GM12878 (cell line): ENCODE data around the gene PI4KA. TPM values are rescaled to one million over a fixed set of nuclear protein-coding genes. Genes with fewer than 3 reads are reported as not detected.

Experiments
- ATAC-seq: fragments of 200-7000 bp; cut with Tn5 transposase; 3 replicates; pipeline ENCODE4 v1.9.1; 2020; ENCODE audit warnings: mild to moderate bottlenecking, moderate library complexity
- BruUV-seq: library from RNA; stranded (reverse); fragments of 400-500 nt; replicated peaks from 2 replicates; lab custom pipeline; 2021; lab: Mats Ljungman, UMichigan
- CTCF ChIA-PET: fragments of 300-600 bp; sonication (Branson Sonifier 250); formaldehyde crosslinking; extraction: SDS; loops from one replicate; lab custom pipeline; 2021; ENCODE audit warnings: inconsistent platforms; lab: Yijun Ruan, JAX
- POLR2A ChIA-PET: fragments of 350-600 bp; formaldehyde crosslinking; extraction: SDS; loops from one replicate; lab custom pipeline; 2021; ENCODE audit warnings: inconsistent platforms; lab: Charles Lee
- RAD21 ChIA-PET: fragments of 300-600 bp; sonication (Branson Sonifier 250); formaldehyde crosslinking; loops from one replicate; lab custom pipeline; 2023; ENCODE audit warnings: antibody characterized with exemption; ENCODE audit not compliant: unreplicated experiment; lab: Charles Lee
- SMC1A ChIA-PET: fragments of 300-600 bp; sonication (Branson Sonifier 250); formaldehyde crosslinking; loops from one replicate; lab custom pipeline; 2023; ENCODE audit not compliant: unreplicated experiment, uncharacterized antibody; lab: Charles Lee
- DNase-seq: peaks from one replicate; pipeline ENCODE4 v3.0.0-alpha.2; 2011; ENCODE audit warnings: low read depth, low spot score
- FAIRE-seq: peaks from 3 replicates; lab custom pipeline; 2011; peaks lifted over from hg19 to GRCh38; lab: Jason Lieb, UNC
- H2AFZ ChIP-seq: 2 replicates; pipeline ENCODE4 v1.6.0; 2011; ENCODE audit warnings: low read depth, low read length, control low read depth; ENCODE audit not compliant: control insufficient read depth
- H3K27ac ChIP-seq: 2 replicates; pipeline ENCODE4 v1.5.1; 2011; ENCODE audit warnings: control low read depth; ENCODE audit not compliant: control insufficient read depth, insufficient read depth
- H3K27me3 ChIP-seq, 2 experiments: replicated peaks in 1 of 2; 2 replicates each; pipeline versions ENCODE4 v1.6.0 to v1.6.1; 2011; ENCODE audit warnings: low read length in 1 of 2; ENCODE audit not compliant: control insufficient read depth in 2 of 2, insufficient read depth in 2 of 2
- H3K36me3 ChIP-seq, 2 experiments: 2 replicates each; pipeline ENCODE4 v1.5.1; 2011; ENCODE audit warnings: low read length in 1 of 2; ENCODE audit not compliant: control insufficient read depth in 2 of 2, insufficient read depth in 2 of 2
- H3K4me1 ChIP-seq: 2 replicates; pipeline ENCODE4 v1.6.1; 2011; ENCODE audit warnings: mild to moderate bottlenecking, low read length, moderate library complexity, mixed read lengths; ENCODE audit not compliant: control insufficient read depth, insufficient read depth
- H3K4me2 ChIP-seq: 2 replicates; pipeline ENCODE4 v1.6.0; 2011; ENCODE audit warnings: control low read depth; ENCODE audit not compliant: control insufficient read depth, insufficient read depth
- H3K4me3 ChIP-seq: fragments of 200-600 bp; sonication (generic); 2 replicates; pipeline ENCODE4 v1.5.1; 2016
- H3K79me2 ChIP-seq: 2 replicates; pipeline ENCODE4 v1.6.0; 2011; ENCODE audit warnings: low read length; ENCODE audit not compliant: control insufficient read depth, insufficient read depth
- H3K9ac ChIP-seq: 2 replicates; pipeline ENCODE4 v1.8.0; 2011; ENCODE audit warnings: low read length, control low read depth, mixed read lengths; ENCODE audit not compliant: control insufficient read depth, insufficient read depth
- H3K9me3 ChIP-seq: replicated peaks from 3 replicates; pipeline ENCODE4 v1.5.1; 2011; ENCODE audit warnings: mild to moderate bottlenecking, low read length; ENCODE audit not compliant: control insufficient read depth, insufficient read depth
- H4K20me1 ChIP-seq: 2 replicates; pipeline ENCODE4 v1.6.0; 2011; ENCODE audit not compliant: control insufficient read depth, insufficient read depth
- EZH2 ChIP-seq: IDR thresholded peaks from 2 replicates; pipeline ENCODE4 v1.6.1; 2012; ENCODE audit warnings: low read depth, mild to moderate bottlenecking, control low read depth, inconsistent platforms, low read length, borderline replicate concordance; ENCODE audit not compliant: control insufficient read depth
- MEF2A ChIP-seq: IDR thresholded peaks from 2 replicates; pipeline ENCODE4 v1.6.1; 2011; ENCODE audit warnings: low read depth, mild to moderate bottlenecking, low read length, moderate library complexity; ENCODE audit not compliant: insufficient read depth
- MYB ChIP-seq: fragments of 150-350 bp; IDR thresholded peaks from 2 replicates; pipeline ENCODE4 v1.6.1; 2014; ENCODE audit warnings: mild to moderate bottlenecking, low read depth, low read length, borderline replicate concordance
- PAX5 ChIP-seq: IDR thresholded peaks from 2 replicates; pipeline ENCODE4 v1.6.1; 2011; ENCODE audit warnings: low read depth, low read length, borderline replicate concordance
- RFX5 ChIP-seq: IDR thresholded peaks from 2 replicates; pipeline ENCODE4 v1.6.1; 2011; ENCODE audit warnings: low read depth, low read length, improper control_type of control experiment
- ZBED1 ChIP-seq: IDR thresholded peaks from 2 replicates; pipeline ENCODE4 v1.6.1; 2016; ENCODE audit warnings: borderline replicate concordance
- WGBS: methylation state at CpG from one replicate; pipeline ENCODE4 v1.1.6; 2016; ENCODE audit warnings: low lambda C conversion rate; ENCODE audit not compliant: insufficient replicate concordance, insufficient coverage; ENCODE audit errors: missing lambda C conversion rate; 5-methylcytosine and 5-hydroxymethylcytosine counted together
- in situ Hi-C: fragments of 300-500 bp; cut with MboI; formaldehyde crosslinking; loops from 9 replicates; pipeline ENCODE4 v1.14.3; 2018; ENCODE audit warnings: mixed read lengths
- intact Hi-C: fragments of 100-400 bp; cut with micrococcal nuclease; formaldehyde crosslinking; loops from one replicate; pipeline ENCODE4 v1.14.2; 2022; ENCODE audit not compliant: unreplicated experiment
- polyA plus RNA-seq, 11 experiments: library from polyadenylated mRNA; depleted of rRNA in 4 of 11; unstranded in 6 of 11; stranded (reverse) in 5 of 11; fragments of >200 nt; fragmentation: Nextera tagmentation in 4 of 11; fragmentation: Illumina TruSeq in 1 of 11; extraction: Ambion mirVana in 4 of 11; extraction: Trizol in 1 of 11; gene quantifications; 1 replicate in 1 of 11; 2 replicates in 10 of 11; pipeline versions ENCODE4 v1.2.1 to v1.2.3, GENCODE V29; 2011 to 2016; ENCODE audit warnings: inconsistent platforms in 2 of 11, missing spikeins in 2 of 11, low read depth in 1 of 11
- total RNA-seq, 4 experiments: library from RNA; depleted of rRNA in 3 of 4; stranded (reverse); fragments of >200 nt in 3 of 4; fragmentation: Illumina TruSeq in 1 of 4; extraction: Trizol in 1 of 4; gene quantifications; 2 replicates each; pipeline versions ENCODE4 v1.2.1 to v1.2.3, GENCODE V29; 2013 to 2021
- TF ChIP-seq, protein P1 (sequence below): IDR thresholded peaks from 2 replicates; pipeline ENCODE4 v1.6.1; 2011; ENCODE audit warnings: mild to moderate bottlenecking, low read depth, low read length, moderate library complexity; ENCODE audit not compliant: insufficient replicate concordance
- TF ChIP-seq, protein P2 (sequence below): fragments of 450-650 bp; IDR thresholded peaks from 2 replicates; pipeline ENCODE4 v1.6.1; 2017; ENCODE audit warnings: mild to moderate bottlenecking
- TF ChIP-seq, protein P3 (sequence below): IDR thresholded peaks from 2 replicates; pipeline ENCODE4 v1.6.1; 2012; ENCODE audit warnings: low read depth, low read length, improper control_type of control experiment
- TF ChIP-seq, protein P4 (sequence below): IDR thresholded peaks from 2 replicates; pipeline ENCODE4 v1.6.1; 2012; ENCODE audit warnings: low read depth, low read length, improper control_type of control experiment

The PI4KA gene
- total and polyA plus RNA-seq, 10 of the 15 experiments (the other 5 are each of a cell fraction or from before 2014, with no cell fraction given), result 4.2 to 78.4 (median 42.1) TPM

DNA sequence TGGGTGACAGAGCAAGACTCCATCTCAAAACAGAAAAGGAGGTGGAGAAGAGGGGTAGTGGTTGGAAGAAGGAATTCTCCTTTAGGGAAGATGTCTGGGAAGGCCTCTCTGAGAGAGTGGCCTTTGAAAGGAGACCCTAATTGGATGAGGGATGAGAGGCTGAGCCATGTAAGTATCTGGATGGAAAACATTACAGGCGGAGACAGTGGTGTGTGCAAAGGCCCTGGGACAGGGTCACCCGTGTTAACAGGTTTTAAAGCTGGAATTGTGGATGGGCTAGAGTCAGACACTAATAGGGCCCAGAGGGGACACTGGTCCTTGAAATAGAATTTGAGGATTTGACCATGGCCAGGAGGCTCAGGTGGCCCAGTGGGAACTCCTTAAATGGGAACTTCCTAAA lies 10.6 kb upstream of the PI4KA start:
- intact Hi-C loops, result no loop called here
- H3K4me1 ChIP-seq, result no peaks in the 10 kb centered on the region
- WGBS, result 100% methylated on average over 2 of the region's 2 CpGs
- TF ChIP-seq ZBED1 (no peak), MYB (no peak), PAX5 (no peak), EZH2 (no peak), MEF2A (no peak), RFX5 (no peak)
- TF ChIP-seq, protein P1, sequence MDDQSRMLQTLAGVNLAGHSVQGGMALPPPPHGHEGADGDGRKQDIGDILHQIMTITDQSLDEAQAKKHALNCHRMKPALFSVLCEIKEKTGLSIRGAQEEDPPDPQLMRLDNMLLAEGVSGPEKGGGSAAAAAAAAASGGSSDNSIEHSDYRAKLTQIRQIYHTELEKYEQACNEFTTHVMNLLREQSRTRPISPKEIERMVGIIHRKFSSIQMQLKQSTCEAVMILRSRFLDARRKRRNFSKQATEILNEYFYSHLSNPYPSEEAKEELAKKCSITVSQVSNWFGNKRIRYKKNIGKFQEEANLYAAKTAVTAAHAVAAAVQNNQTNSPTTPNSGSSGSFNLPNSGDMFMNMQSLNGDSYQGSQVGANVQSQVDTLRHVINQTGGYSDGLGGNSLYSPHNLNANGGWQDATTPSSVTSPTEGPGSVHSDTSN, result no peak
- TF ChIP-seq, protein P2, sequence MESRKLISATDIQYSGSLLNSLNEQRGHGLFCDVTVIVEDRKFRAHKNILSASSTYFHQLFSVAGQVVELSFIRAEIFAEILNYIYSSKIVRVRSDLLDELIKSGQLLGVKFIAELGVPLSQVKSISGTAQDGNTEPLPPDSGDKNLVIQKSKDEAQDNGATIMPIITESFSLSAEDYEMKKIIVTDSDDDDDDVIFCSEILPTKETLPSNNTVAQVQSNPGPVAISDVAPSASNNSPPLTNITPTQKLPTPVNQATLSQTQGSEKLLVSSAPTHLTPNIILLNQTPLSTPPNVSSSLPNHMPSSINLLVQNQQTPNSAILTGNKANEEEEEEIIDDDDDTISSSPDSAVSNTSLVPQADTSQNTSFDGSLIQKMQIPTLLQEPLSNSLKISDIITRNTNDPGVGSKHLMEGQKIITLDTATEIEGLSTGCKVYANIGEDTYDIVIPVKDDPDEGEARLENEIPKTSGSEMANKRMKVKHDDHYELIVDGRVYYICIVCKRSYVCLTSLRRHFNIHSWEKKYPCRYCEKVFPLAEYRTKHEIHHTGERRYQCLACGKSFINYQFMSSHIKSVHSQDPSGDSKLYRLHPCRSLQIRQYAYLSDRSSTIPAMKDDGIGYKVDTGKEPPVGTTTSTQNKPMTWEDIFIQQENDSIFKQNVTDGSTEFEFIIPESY, result no peak
- TF ChIP-seq, protein P3, sequence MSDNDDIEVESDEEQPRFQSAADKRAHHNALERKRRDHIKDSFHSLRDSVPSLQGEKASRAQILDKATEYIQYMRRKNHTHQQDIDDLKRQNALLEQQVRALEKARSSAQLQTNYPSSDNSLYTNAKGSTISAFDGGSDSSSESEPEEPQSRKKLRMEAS, result no peak
- TF ChIP-seq, protein P4, sequence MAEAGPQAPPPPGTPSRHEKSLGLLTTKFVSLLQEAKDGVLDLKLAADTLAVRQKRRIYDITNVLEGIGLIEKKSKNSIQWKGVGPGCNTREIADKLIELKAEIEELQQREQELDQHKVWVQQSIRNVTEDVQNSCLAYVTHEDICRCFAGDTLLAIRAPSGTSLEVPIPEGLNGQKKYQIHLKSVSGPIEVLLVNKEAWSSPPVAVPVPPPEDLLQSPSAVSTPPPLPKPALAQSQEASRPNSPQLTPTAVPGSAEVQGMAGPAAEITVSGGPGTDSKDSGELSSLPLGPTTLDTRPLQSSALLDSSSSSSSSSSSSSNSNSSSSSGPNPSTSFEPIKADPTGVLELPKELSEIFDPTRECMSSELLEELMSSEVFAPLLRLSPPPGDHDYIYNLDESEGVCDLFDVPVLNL, result no peak
- TF ChIP-seq, all 136 proteins: peak for 0
- H3K36me3 ChIP-seq, result peaks cover 0 to 3% of the 10 kb centered on the region in 2 experiments; a peak in 1 of 4 replicates
- DNase-seq (no peak), FAIRE-seq (no peak), ATAC-seq (no peak)
- ChIA-PET SMC1A (no interaction called here), POLR2A (no interaction called here), CTCF (no interaction called here), RAD21 (no interaction called here)
- no TSS peak for BruUV-seq
- no peak overlapping the region for H3K27ac ChIP-seq
- no peaks in the 10 kb centered on the region for H4K20me1 ChIP-seq
- H3K4me3 ChIP-seq, result no peak overlapping the region
- no peak overlapping the region for H2AFZ ChIP-seq
- H3K9ac ChIP-seq, result no peak overlapping the region
- in situ Hi-C loops, result loop anchor here (10.0 kb wide), 1 partner anchor 46 kb away; the partner anchor contains the start of gene CRKL
- no peak overlapping the region for H3K4me2 ChIP-seq
- no peaks in the 10 kb centered on the region for H3K9me3 ChIP-seq
- no peaks in the 10 kb centered on the region for H3K79me2 ChIP-seq
- H3K27me3 ChIP-seq, result no peaks in the 10 kb centered on the region
